Upper lobe of right lung (tissue), 1 donor: ENCODE data around the gene HEMGN. TPM values are rescaled to one million over a fixed set of nuclear protein-coding genes. Genes with fewer than 3 reads are reported as not detected.

Source experiments
- ATAC-seq: fragments of 200-7000 bp; cut with Tn5 transposase; one replicate; pipeline ENCODE4 v1.9.1; 2020; ENCODE audit warnings: mild to moderate bottlenecking, moderate library complexity
- DNase-seq: peaks from one replicate; pipeline ENCODE4 v3.0.0-alpha.2; 2020
- H3K27ac ChIP-seq: fragments of 200-600 bp; one replicate; pipeline ENCODE4 v1.8.0; 2022
- H3K27me3 ChIP-seq: fragments of 200-600 bp; one replicate; pipeline ENCODE4 v1.8.0; 2022; ENCODE audit warnings: mild to moderate bottlenecking
- H3K36me3 ChIP-seq: fragments of 200-600 bp; one replicate; pipeline ENCODE4 v1.8.0; 2022
- H3K4me1 ChIP-seq: fragments of 200-600 bp; one replicate; pipeline ENCODE4 v1.8.0; 2022
- H3K4me3 ChIP-seq: fragments of 200-600 bp; one replicate; pipeline ENCODE4 v1.8.0; 2022; ENCODE audit warnings: mild to moderate bottlenecking
- H3K9me3 ChIP-seq: fragments of 200-600 bp; one replicate; pipeline ENCODE4 v1.8.0; 2022
- CTCF ChIP-seq: fragments of 200-600 bp; IDR thresholded peaks from one replicate; pipeline ENCODE4 v1.8.0; 2022; ENCODE audit warnings: antibody characterized with exemption
- intact Hi-C: fragments of 100-400 bp; cut with DNase I; formaldehyde crosslinking; loops from one replicate; pipeline ENCODE4 v1.11.0; 2022
- total RNA-seq: library from RNA; stranded (reverse); fragmentation: NEBNext Ultra II Directional; extraction: Animal tissue kit (Norgen Biotek cat#: 25700); gene quantifications from one replicate; pipeline ENCODE4 v1.2.1, GENCODE V29; 2021
- donor health status: DM: no; HTN: yes; CAD: no; lungs with severe emphysema.

Gene HEMGN
- total RNA-seq, 1 donor from 2014 or later: not detected

DNA sequence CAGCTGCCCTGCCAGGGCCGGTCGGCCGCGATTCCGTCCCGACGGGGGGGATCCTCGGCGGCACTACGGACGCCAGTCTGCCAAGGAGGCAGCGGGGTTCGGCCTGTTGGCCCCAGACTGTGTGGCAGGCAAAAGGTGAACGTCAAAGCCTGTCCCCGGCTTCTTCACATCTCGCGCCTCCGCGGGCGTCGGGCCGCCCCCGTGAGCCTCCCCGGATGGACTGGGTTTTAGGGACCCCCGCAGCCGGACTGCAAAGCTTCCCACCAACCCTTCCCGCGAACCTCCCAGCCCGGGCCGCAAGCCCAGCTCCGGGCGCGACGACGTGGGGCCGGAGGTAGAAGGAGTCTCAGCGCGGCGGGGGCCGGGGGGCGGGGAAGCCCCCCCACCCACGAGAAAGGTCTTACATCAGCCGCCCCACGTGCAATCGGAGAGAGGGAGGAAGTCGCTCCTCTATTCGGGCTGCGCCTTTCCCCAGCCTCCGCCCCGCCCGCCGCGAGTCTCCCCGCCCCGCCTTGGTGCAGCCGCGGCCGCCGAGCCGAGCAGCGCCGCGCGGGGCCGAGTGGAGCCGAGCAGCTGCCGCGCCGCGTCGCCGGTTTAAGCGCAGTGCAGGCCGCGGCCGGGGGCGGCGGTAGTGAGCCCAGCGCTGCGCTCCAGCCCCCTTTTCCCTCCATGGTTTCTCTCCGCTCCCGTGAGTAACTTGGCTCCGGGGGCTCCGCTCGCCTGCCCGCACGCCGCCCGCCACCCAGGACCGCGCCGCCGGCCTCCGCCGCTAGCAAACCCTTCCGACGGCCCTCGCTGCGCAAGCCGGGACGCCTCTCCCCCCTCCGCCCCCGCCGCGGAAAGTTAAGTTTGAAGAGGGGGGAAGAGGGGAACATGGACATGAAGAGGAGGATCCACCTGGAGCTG lies 45.0 kb upstream of the HEMGN start, which contains the start of gene ANP32B:
Gene ANP32B, plus strand, starts transcription at position 659 of the 906 bp plus-strand sequence. Its CDS starts 215 bp downstream, at position 874.
- Histone ChIP-seq H3K4me3 (peak within 1 kb of the TSS; percentile 98), H3K27ac (peak within 1 kb of the TSS; percentile 96), H3K4me1 (peaks cover 31% of the 10 kb centered on the region), H3K27me3 (no peaks in the 10 kb centered on the region), H3K9me3 (no peaks in the 10 kb centered on the region), H3K36me3 (no peaks in the 10 kb centered on the region)
- peak; percentile 97 for DNase-seq
- intact Hi-C loops: no loop called here
- TF ChIP-seq CTCF: peak; percentile 71
- ATAC-seq: peak; percentile 92

DNA sequence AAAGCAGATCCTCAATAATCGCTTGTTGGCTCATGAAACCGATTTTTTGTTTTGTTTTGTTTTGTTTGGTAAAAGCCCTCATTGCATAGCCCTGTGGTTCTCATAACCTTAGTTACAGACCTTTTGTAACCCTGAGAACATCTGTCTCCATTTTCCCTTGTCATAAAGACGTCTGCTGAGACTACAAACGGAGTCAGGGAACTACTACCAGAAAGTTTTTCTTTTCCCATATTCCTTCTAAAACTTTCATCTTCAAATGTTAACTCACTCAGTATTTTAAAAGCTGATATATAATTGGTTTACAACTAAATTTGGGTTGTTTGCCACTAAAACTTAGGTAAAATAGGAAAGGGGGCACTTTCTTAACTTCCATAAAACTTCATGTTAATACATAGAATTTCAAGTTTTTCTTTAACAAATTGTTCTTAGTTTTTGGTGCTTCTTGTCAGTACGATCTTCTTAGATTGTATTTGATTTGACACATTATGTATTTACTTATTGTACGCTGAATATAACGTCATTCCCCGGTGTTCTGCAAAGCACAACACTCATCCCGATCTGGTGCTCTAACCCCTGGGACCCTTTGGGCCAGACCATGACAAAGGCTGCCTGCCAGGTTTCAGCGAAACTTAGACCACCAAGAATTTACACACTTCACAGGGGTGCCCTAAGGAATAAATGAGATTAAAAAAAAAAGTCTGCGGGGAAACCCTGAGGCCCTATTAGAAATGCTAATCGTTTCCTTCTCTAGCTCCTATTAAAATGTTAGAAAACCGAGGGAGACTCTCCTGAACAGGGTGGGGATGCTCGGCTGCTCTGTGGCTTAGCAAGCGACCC lies 44.1 kb upstream of the HEMGN start:
- DNase-seq: no peak
- Histone ChIP-seq H3K36me3 (no peaks in the 10 kb centered on the region), H3K9me3 (no peaks in the 10 kb centered on the region), H3K27me3 (no peaks in the 10 kb centered on the region), H3K4me3 (peak overlapping the region; percentile 98), H3K27ac (peak overlapping the region; percentile 96), H3K4me1 (peaks cover 23% of the 10 kb centered on the region)
- intact Hi-C loops: no loop called here
- no peak for TF ChIP-seq CTCF
- no peak for ATAC-seq

GRCh38 chr9:97980918-97981845 lies 43.2 kb upstream of the HEMGN start:
- Histone ChIP-seq H3K4me3 (no peak overlapping the region), H3K27ac (no peak overlapping the region), H3K36me3 (no peaks in the 10 kb centered on the region), H3K9me3 (no peaks in the 10 kb centered on the region), H3K4me1 (peaks cover 14% of the 10 kb centered on the region), H3K27me3 (no peaks in the 10 kb centered on the region)
- no peak for DNase-seq
- ATAC-seq: no peak
- no peak for TF ChIP-seq CTCF
- intact Hi-C loops: no loop called here

GRCh38 chr9:97980479-97980803 lies 42.5 kb upstream of the HEMGN start:
- no peak for ATAC-seq
- intact Hi-C loops: no loop called here
- Histone ChIP-seq H3K36me3 (no peaks in the 10 kb centered on the region), H3K27ac (no peak overlapping the region), H3K4me1 (peaks cover 6% of the 10 kb centered on the region), H3K27me3 (no peaks in the 10 kb centered on the region), H3K9me3 (no peaks in the 10 kb centered on the region), H3K4me3 (no peak overlapping the region)
- DNase-seq: no peak
- no peak for TF ChIP-seq CTCF
